SK-N-SH (cell line): ENCODE results near the gene MYO18B. TPM values are rescaled to one million over a fixed set of nuclear protein-coding genes. Genes with fewer than 3 reads are reported as not detected.
"Not testable (repeated sequence)": the region's sequence is repeated elsewhere in the genome, so short reads cannot be mapped to it uniquely, and the experiment has no call there.

Experiments used
- CTCF ChIA-PET: fragments of 300-600, 350-600 bp; formaldehyde crosslinking; extraction: SDS; loops from one replicate; lab custom pipeline; 2021; lab: Yijun Ruan, JAX
- POLR2A ChIA-PET: fragments of 350-600 bp; sonication (Branson Sonifier 250); formaldehyde crosslinking; extraction: SDS; loops from one replicate; lab custom pipeline; 2020; ENCODE audit warnings: antibody characterized with exemption, inconsistent platforms; lab: Yijun Ruan, JAX
- DNase-seq: peaks from one replicate; pipeline ENCODE4 v3.0.0; 2012
- H2AFZ ChIP-seq: fragments of 200-600 bp; sonication (generic); 2 replicates; pipeline ENCODE4 v1.8.1; 2016; ENCODE audit warnings: antibody characterized with exemption, mild to moderate bottlenecking, low read depth
- H3F3A ChIP-seq: fragments of 200-600 bp; sonication (generic); replicated peaks from 2 replicates; pipeline ENCODE3; 2016; ENCODE audit warnings: antibody characterized with exemption, mild to moderate bottlenecking; ENCODE audit not compliant: insufficient read depth
- H3K27ac ChIP-seq, 2 experiments: fragments of 200-500 bp in 1 of 2; fragments of 200-600 bp in 1 of 2; sonication (Bioruptor generic) in 1 of 2; sonication (generic), shearing (Covaris generic) in 1 of 2; 2 replicates each; pipeline versions ENCODE4 v1.5.1 to v1.6.1; 2014 to 2016; ENCODE audit warnings: low read depth in 2 of 2, inconsistent platforms in 1 of 2, low read length in 1 of 2, mild to moderate bottlenecking in 1 of 2, mixed read lengths in 1 of 2
- H3K27me3 ChIP-seq: fragments of 200-600 bp; sonication (generic), shearing (Covaris generic); 2 replicates; pipeline ENCODE4 v1.6.1; 2016; ENCODE audit warnings: mixed run types; ENCODE audit not compliant: insufficient read depth
- H3K36me3 ChIP-seq, 2 experiments: fragments of 200-500 bp in 1 of 2; fragments of 200-600 bp in 1 of 2; sonication (Bioruptor generic) in 1 of 2; sonication (generic) in 1 of 2; replicated peaks in 1 of 2; 2 replicates each; pipeline versions ENCODE3 to v1.5.1; 2014 to 2016; ENCODE audit warnings: low read length in 1 of 2, mild to moderate bottlenecking in 1 of 2; ENCODE audit not compliant: insufficient read depth in 2 of 2, control insufficient read depth in 1 of 2
- H3K4me1 ChIP-seq, 2 experiments: fragments of 200-500 bp in 1 of 2; fragments of 200-600 bp in 1 of 2; sonication (Bioruptor generic) in 1 of 2; sonication (generic), shearing (Covaris generic) in 1 of 2; 2 replicates each; pipeline versions ENCODE4 v1.5.1 to v1.6.1; 2014 to 2016; ENCODE audit warnings: low read depth in 1 of 2, low read length in 1 of 2, mixed run types in 1 of 2; ENCODE audit not compliant: insufficient read depth in 2 of 2, control insufficient read depth in 1 of 2
- H3K4me2 ChIP-seq: fragments of 200-600 bp; sonication (generic), shearing (Covaris generic); 2 replicates; pipeline ENCODE4 v1.6.1; 2017; ENCODE audit warnings: mixed run types
- H3K4me3 ChIP-seq, 2 experiments: fragments of 200-500 bp in 1 of 2; fragments of 200-600 bp in 1 of 2; sonication (Bioruptor generic) in 1 of 2; sonication (generic), shearing (Covaris generic) in 1 of 2; 2 replicates each; pipeline versions ENCODE4 v1.5.1 to v1.8.1; 2014 to 2016; ENCODE audit warnings: low read depth in 2 of 2, inconsistent platforms in 1 of 2, low read length in 1 of 2, mild to moderate bottlenecking in 1 of 2, mixed read lengths in 1 of 2, moderate library complexity in 1 of 2
- H3K79me2 ChIP-seq: fragments of 200-600 bp; sonication (generic); 2 replicates; pipeline ENCODE4 v1.8.1; 2017; ENCODE audit warnings: mild to moderate bottlenecking; ENCODE audit not compliant: insufficient read depth
- H3K9ac ChIP-seq: fragments of 200-600 bp; sonication (generic); 2 replicates; pipeline ENCODE4 v1.6.1; 2017; ENCODE audit warnings: mixed run types
- H3K9me2 ChIP-seq: fragments of 200-600 bp; sonication (generic); 2 replicates; pipeline ENCODE4 v1.6.1; 2017; ENCODE audit warnings: mixed run types
- H3K9me3 ChIP-seq: fragments of 200-600 bp; sonication (generic); 2 replicates; pipeline ENCODE4 v1.6.1; 2017; ENCODE audit warnings: mixed run types, mild to moderate bottlenecking, moderate library complexity
- H4K20me1 ChIP-seq: fragments of 200-600 bp; sonication (generic); 2 replicates; pipeline ENCODE4 v1.6.1; 2017; ENCODE audit warnings: mild to moderate bottlenecking, mixed run types; ENCODE audit not compliant: insufficient read depth
- CTCF ChIP-seq: fragments of 200-600 bp; sonication (generic); IDR thresholded peaks from 2 replicates; pipeline ENCODE4 v1.6.1; 2017; ENCODE audit warnings: antibody characterized with exemption, mild to moderate bottlenecking, moderate library complexity
- EZH2phosphoT487 ChIP-seq: fragments of 200-600 bp; sonication (generic); IDR thresholded peaks from 2 replicates; pipeline ENCODE4 v1.6.1; 2017; ENCODE audit warnings: low read depth, mixed run types, mild to moderate bottlenecking, antibody characterized with exemption, moderate library complexity, borderline replicate concordance
- FOSL2 ChIP-seq: IDR thresholded peaks from 2 replicates; pipeline ENCODE4 v1.4.0; 2012; ENCODE audit warnings: low read depth, mild to moderate bottlenecking, moderate library complexity, borderline replicate concordance
- GATA2 ChIP-seq: sonication (generic); formaldehyde crosslinking; IDR thresholded peaks from 2 replicates; pipeline ENCODE4 v1.5.0; 2020; ENCODE audit warnings: mild to moderate bottlenecking, missing genetic modification reagents
- NFIC ChIP-seq: IDR thresholded peaks from 2 replicates; pipeline ENCODE4 v1.4.0; 2012; ENCODE audit warnings: borderline replicate concordance
- NRF1 ChIP-seq: IDR thresholded peaks from 2 replicates; pipeline ENCODE4 v1.6.1; 2012; ENCODE audit warnings: low read depth, mild to moderate bottlenecking, low read length
- PBX3 ChIP-seq: IDR thresholded peaks from 2 replicates; pipeline ENCODE4; 2012
- POLR2AphosphoS5 ChIP-seq: IDR thresholded peaks from 2 replicates; pipeline ENCODE4 v1.6.1; 2012; ENCODE audit warnings: low read depth, low read length
- RAD21 ChIP-seq: IDR thresholded peaks from 2 replicates; pipeline ENCODE4 v1.6.1; 2012; ENCODE audit warnings: mild to moderate bottlenecking, low read length
- RCOR1 ChIP-seq: fragments of 150-350 bp; IDR thresholded peaks from 2 replicates; pipeline ENCODE4 v1.6.1; 2017; ENCODE audit warnings: antibody characterized with exemption, low read length
- SMC3 ChIP-seq: IDR thresholded peaks from 2 replicates; pipeline ENCODE4 v1.6.1; 2012; ENCODE audit warnings: low read depth, low read length, improper control_type of control experiment
- TAF1 ChIP-seq: IDR thresholded peaks from 2 replicates; pipeline ENCODE4 v1.6.1; 2012; ENCODE audit warnings: low read depth, mild to moderate bottlenecking, low read length, moderate library complexity, borderline replicate concordance
- TCF12 ChIP-seq: IDR thresholded peaks from 2 replicates; pipeline ENCODE4 v1.4.0; 2012
- USF1 ChIP-seq: IDR thresholded peaks from 2 replicates; pipeline ENCODE4 v1.4.0; 2012; ENCODE audit warnings: low read depth, borderline replicate concordance
- ZBTB33 ChIP-seq: IDR thresholded peaks from 2 replicates; pipeline ENCODE4 v1.4.0; 2012; ENCODE audit warnings: low read depth, borderline replicate concordance
- WGBS: methylation state at CpG from one replicate; pipeline ENCODE4 v1.1.6; 2017; ENCODE audit warnings: low lambda C conversion rate; 5-methylcytosine and 5-hydroxymethylcytosine counted together
- polyA plus RNA-seq, 3 experiments: library from polyadenylated mRNA; depleted of rRNA; stranded (reverse); fragments of >200 nt; gene quantifications; 2 replicates each; pipeline ENCODE4 v1.2.3, GENCODE V29; 2012

MYO18B gene
- polyA plus RNA-seq, 1 of the 3 experiments (the other 2 are of a cell fraction): 0.05 TPM

- Histone ChIP-seq H3K9me3 (no peaks in the 10 kb centered on the region), H3K27ac (no peak overlapping the region; a peak in 1 of 4 replicates), H3K9ac (no peak overlapping the region), H2AFZ (no peak overlapping the region), H3K4me1 (peaks cover 0 to 19% of the 10 kb centered on the region in 2 experiments; a peak in 2 of 4 replicates), H3K9me2 (no peaks in the 10 kb centered on the region), H3K36me3 (peaks cover 0 to 23% of the 10 kb centered on the region in 2 experiments), H3K4me3 (no peak overlapping the region), H3K4me2 (no peak overlapping the region), H3K27me3 (no peaks in the 10 kb centered on the region), H4K20me1 (no peaks in the 10 kb centered on the region), H3F3A (no peaks in the 10 kb centered on the region), H3K79me2 (no peaks in the 10 kb centered on the region)
- CTCF ChIA-PET: interaction anchor here (0.8 to 2.4 kb wide), 4 partner anchors 67 to 504 kb away, joined by 3 to 22 read pairs (median 8); no protein-coding TSS in a partner anchor
- 78% methylated on average over 5 of the region's 5 CpGs for WGBS
- no peak for DNase-seq
- TF ChIP-seq SMC3 (no peak), USF1 (no peak), NRF1 (no peak), FOSL2 (no peak), TCF12 (no peak), NFIC (no peak), EZH2phosphoT487 (no peak), TAF1 (no peak), PBX3 (no peak), RCOR1 (no peak), RAD21 (no peak), ZBTB33 (no peak), CTCF (no peak), POLR2AphosphoS5 (no peak), GATA2 (CRISPR knock-in tag) (no peak)
- POLR2A ChIA-PET: interaction anchor here (0.6 kb wide), 1 partner anchor 66 kb away, joined by 3 read pairs; no protein-coding TSS in a partner anchor
Measured at GRCh38 chr22:25706197-25706596, 35.8 kb upstream of the MYO18B start.

GRCh38 chr22:25708430-25708829 lies 33.6 kb upstream of the MYO18B start:
- peaks cover 0 to 26% of the 10 kb centered on the region in 2 experiments for H3K36me3 ChIP-seq
- H3K27ac ChIP-seq, H3K79me2 ChIP-seq, H3K9me2 ChIP-seq, H4K20me1 ChIP-seq, H3K9ac ChIP-seq, H3K9me3 ChIP-seq, POLR2A ChIA-PET, H3K4me2 ChIP-seq, H2AFZ ChIP-seq, H3K4me3 ChIP-seq, H3F3A ChIP-seq, DNase-seq, H3K4me1 ChIP-seq, H3K27me3 ChIP-seq: not testable (repeated sequence)
- WGBS: 90% methylated on average over 5 of the region's 6 CpGs
- CTCF ChIA-PET: interaction anchor here (0.9 to 1.2 kb wide), 2 partner anchors 13 to 65 kb away, joined by 3 to 4 read pairs; no protein-coding TSS in a partner anchor
